GM12878 (cell line): ENCODE measurements around the gene ZNF169. TPM values are rescaled to one million over a fixed set of nuclear protein-coding genes. Genes with fewer than 3 reads are reported as not detected.

Source experiments
- ATAC-seq: fragments of 200-7000 bp; cut with Tn5 transposase; 3 replicates; pipeline ENCODE4 v1.9.1; 2020; ENCODE audit warnings: mild to moderate bottlenecking, moderate library complexity
- BruUV-seq: library from RNA; stranded (reverse); fragments of 400-500 nt; replicated peaks from 2 replicates; lab custom pipeline; 2021; lab: Mats Ljungman, UMichigan
- CTCF ChIA-PET: fragments of 300-600 bp; sonication (Branson Sonifier 250); formaldehyde crosslinking; extraction: SDS; loops from one replicate; lab custom pipeline; 2021; ENCODE audit warnings: inconsistent platforms; lab: Yijun Ruan, JAX
- POLR2A ChIA-PET: fragments of 350-600 bp; formaldehyde crosslinking; extraction: SDS; loops from one replicate; lab custom pipeline; 2021; ENCODE audit warnings: inconsistent platforms; lab: Charles Lee
- RAD21 ChIA-PET: fragments of 300-600 bp; sonication (Branson Sonifier 250); formaldehyde crosslinking; loops from one replicate; lab custom pipeline; 2023; ENCODE audit warnings: antibody characterized with exemption; ENCODE audit not compliant: unreplicated experiment; lab: Charles Lee
- SMC1A ChIA-PET: fragments of 300-600 bp; sonication (Branson Sonifier 250); formaldehyde crosslinking; loops from one replicate; lab custom pipeline; 2023; ENCODE audit not compliant: unreplicated experiment, uncharacterized antibody; lab: Charles Lee
- DNase-seq: peaks from one replicate; pipeline ENCODE4 v3.0.0-alpha.2; 2011; ENCODE audit warnings: low read depth, low spot score
- FAIRE-seq: peaks from 3 replicates; lab custom pipeline; 2011; peaks lifted over from hg19 to GRCh38; lab: Jason Lieb, UNC
- H2AFZ ChIP-seq: 2 replicates; pipeline ENCODE4 v1.6.0; 2011; ENCODE audit warnings: low read depth, low read length, control low read depth; ENCODE audit not compliant: control insufficient read depth
- H3K27ac ChIP-seq: 2 replicates; pipeline ENCODE4 v1.5.1; 2011; ENCODE audit warnings: control low read depth; ENCODE audit not compliant: control insufficient read depth, insufficient read depth
- H3K27me3 ChIP-seq, 2 experiments: replicated peaks in 1 of 2; 2 replicates each; pipeline versions ENCODE4 v1.6.0 to v1.6.1; 2011; ENCODE audit warnings: low read length in 1 of 2; ENCODE audit not compliant: control insufficient read depth in 2 of 2, insufficient read depth in 2 of 2
- H3K36me3 ChIP-seq, 2 experiments: 2 replicates each; pipeline ENCODE4 v1.5.1; 2011; ENCODE audit warnings: low read length in 1 of 2; ENCODE audit not compliant: control insufficient read depth in 2 of 2, insufficient read depth in 2 of 2
- H3K4me1 ChIP-seq: 2 replicates; pipeline ENCODE4 v1.6.1; 2011; ENCODE audit warnings: mild to moderate bottlenecking, low read length, moderate library complexity, mixed read lengths; ENCODE audit not compliant: control insufficient read depth, insufficient read depth
- H3K4me2 ChIP-seq: 2 replicates; pipeline ENCODE4 v1.6.0; 2011; ENCODE audit warnings: control low read depth; ENCODE audit not compliant: control insufficient read depth, insufficient read depth
- H3K4me3 ChIP-seq: fragments of 200-600 bp; sonication (generic); 2 replicates; pipeline ENCODE4 v1.5.1; 2016
- H3K79me2 ChIP-seq: 2 replicates; pipeline ENCODE4 v1.6.0; 2011; ENCODE audit warnings: low read length; ENCODE audit not compliant: control insufficient read depth, insufficient read depth
- H3K9ac ChIP-seq: 2 replicates; pipeline ENCODE4 v1.8.0; 2011; ENCODE audit warnings: low read length, control low read depth, mixed read lengths; ENCODE audit not compliant: control insufficient read depth, insufficient read depth
- H3K9me3 ChIP-seq: replicated peaks from 3 replicates; pipeline ENCODE4 v1.5.1; 2011; ENCODE audit warnings: mild to moderate bottlenecking, low read length; ENCODE audit not compliant: control insufficient read depth, insufficient read depth
- H4K20me1 ChIP-seq: 2 replicates; pipeline ENCODE4 v1.6.0; 2011; ENCODE audit not compliant: control insufficient read depth, insufficient read depth
- CEBPZ ChIP-seq: fragments of 150-350 bp; IDR thresholded peaks from 2 replicates; pipeline ENCODE4 v1.6.1; 2016; ENCODE audit warnings: low read depth, low read length
- FOXK2 ChIP-seq: fragments of 450-650 bp; IDR thresholded peaks from 2 replicates; pipeline ENCODE4 v1.6.1; 2017; ENCODE audit warnings: mild to moderate bottlenecking, moderate library complexity
- GATAD2B ChIP-seq: fragments of 450-650 bp; conservative IDR thresholded peaks from 2 replicates; pipeline ENCODE4 v1.6.1; 2017; ENCODE audit warnings: low read depth, mild to moderate bottlenecking, moderate library complexity
- MEF2B ChIP-seq: fragments of 450-650 bp; IDR thresholded peaks from 2 replicates; pipeline ENCODE4 v1.6.1; 2018; ENCODE audit warnings: mild to moderate bottlenecking, moderate library complexity; ENCODE audit not compliant: partially characterized antibody, poor library complexity, severe bottlenecking
- NFIC ChIP-seq: IDR thresholded peaks from 2 replicates; pipeline ENCODE4 v1.6.1; 2012; ENCODE audit warnings: low read depth, mild to moderate bottlenecking, inconsistent platforms, low read length, moderate library complexity
- RCOR1 ChIP-seq: conservative IDR thresholded peaks from 2 replicates; pipeline ENCODE4 v1.6.1; 2012; ENCODE audit warnings: low read depth, low read length, improper control_type of control experiment
- SPI1 ChIP-seq: IDR thresholded peaks from 2 replicates; pipeline ENCODE4 v1.6.1; 2011; ENCODE audit warnings: low read depth, mild to moderate bottlenecking, low read length, moderate library complexity, borderline replicate concordance; ENCODE audit not compliant: insufficient read depth
- SREBF2 ChIP-seq: IDR thresholded peaks from 2 replicates; pipeline ENCODE4 v1.6.1; 2012; ENCODE audit warnings: mild to moderate bottlenecking, low read length
- ZNF384 ChIP-seq: IDR thresholded peaks from 2 replicates; pipeline ENCODE4 v1.6.1; 2012; ENCODE audit warnings: low read depth, mild to moderate bottlenecking, low read length, improper control_type of control experiment, borderline replicate concordance
- WGBS: methylation state at CpG from one replicate; pipeline ENCODE4 v1.1.6; 2016; ENCODE audit warnings: low lambda C conversion rate; ENCODE audit not compliant: insufficient replicate concordance, insufficient coverage; ENCODE audit errors: missing lambda C conversion rate; 5-methylcytosine and 5-hydroxymethylcytosine counted together
- in situ Hi-C: fragments of 300-500 bp; cut with MboI; formaldehyde crosslinking; loops from 9 replicates; pipeline ENCODE4 v1.14.3; 2018; ENCODE audit warnings: mixed read lengths
- intact Hi-C: fragments of 100-400 bp; cut with micrococcal nuclease; formaldehyde crosslinking; loops from one replicate; pipeline ENCODE4 v1.14.2; 2022; ENCODE audit not compliant: unreplicated experiment
- polyA plus RNA-seq, 11 experiments: library from polyadenylated mRNA; depleted of rRNA in 4 of 11; unstranded in 6 of 11; stranded (reverse) in 5 of 11; fragments of >200 nt; fragmentation: Nextera tagmentation in 4 of 11; fragmentation: Illumina TruSeq in 1 of 11; extraction: Ambion mirVana in 4 of 11; extraction: Trizol in 1 of 11; gene quantifications; 1 replicate in 1 of 11; 2 replicates in 10 of 11; pipeline versions ENCODE4 v1.2.1 to v1.2.3, GENCODE V29; 2011 to 2016; ENCODE audit warnings: inconsistent platforms in 2 of 11, missing spikeins in 2 of 11, low read depth in 1 of 11
- total RNA-seq, 4 experiments: library from RNA; depleted of rRNA in 3 of 4; stranded (reverse); fragments of >200 nt in 3 of 4; fragmentation: Illumina TruSeq in 1 of 4; extraction: Trizol in 1 of 4; gene quantifications; 2 replicates each; pipeline versions ENCODE4 v1.2.1 to v1.2.3, GENCODE V29; 2013 to 2021
- TF ChIP-seq, protein P1 (sequence below): fragments of 450-650 bp; IDR thresholded peaks from 2 replicates; pipeline ENCODE4 v1.6.1; 2016; ENCODE audit warnings: mild to moderate bottlenecking, moderate library complexity, borderline replicate concordance
- TF ChIP-seq, protein P2 (sequence below): fragments of 450-650 bp; IDR thresholded peaks from 2 replicates; pipeline ENCODE4 v1.6.1; 2017; ENCODE audit warnings: mild to moderate bottlenecking, moderate library complexity
- TF ChIP-seq, protein P3 (sequence below): IDR thresholded peaks from 2 replicates; pipeline ENCODE4 v1.6.1; 2012; ENCODE audit warnings: low read depth, low read length, improper control_type of control experiment

ZNF169 gene
- total and polyA plus RNA-seq, 10 of the 15 experiments (the other 5 are each of a cell fraction or from before 2014, with no cell fraction given): 2.2 to 15.7 (median 5.8) TPM

DNA sequence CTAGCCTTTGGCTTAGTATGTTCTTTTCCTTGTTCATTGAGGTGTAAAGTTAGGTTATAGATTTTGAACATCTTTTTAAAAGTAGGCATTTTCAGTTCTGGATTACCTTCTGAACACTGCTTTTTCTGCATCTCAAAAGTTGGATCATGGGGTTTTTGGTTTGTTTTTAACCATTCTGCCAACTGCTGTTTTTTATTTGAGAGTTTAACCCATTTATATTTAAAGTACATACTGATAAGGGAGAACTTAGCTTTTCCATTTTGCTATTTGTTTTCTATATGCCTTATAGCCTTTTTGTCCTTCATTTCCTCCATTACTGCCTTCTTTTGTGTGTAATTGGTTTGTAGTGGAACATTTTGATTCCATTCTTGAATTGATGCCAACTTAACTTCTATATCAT, 30.5 kb upstream of the ZNF169 start (continued):
- TF ChIP-seq, protein P1, sequence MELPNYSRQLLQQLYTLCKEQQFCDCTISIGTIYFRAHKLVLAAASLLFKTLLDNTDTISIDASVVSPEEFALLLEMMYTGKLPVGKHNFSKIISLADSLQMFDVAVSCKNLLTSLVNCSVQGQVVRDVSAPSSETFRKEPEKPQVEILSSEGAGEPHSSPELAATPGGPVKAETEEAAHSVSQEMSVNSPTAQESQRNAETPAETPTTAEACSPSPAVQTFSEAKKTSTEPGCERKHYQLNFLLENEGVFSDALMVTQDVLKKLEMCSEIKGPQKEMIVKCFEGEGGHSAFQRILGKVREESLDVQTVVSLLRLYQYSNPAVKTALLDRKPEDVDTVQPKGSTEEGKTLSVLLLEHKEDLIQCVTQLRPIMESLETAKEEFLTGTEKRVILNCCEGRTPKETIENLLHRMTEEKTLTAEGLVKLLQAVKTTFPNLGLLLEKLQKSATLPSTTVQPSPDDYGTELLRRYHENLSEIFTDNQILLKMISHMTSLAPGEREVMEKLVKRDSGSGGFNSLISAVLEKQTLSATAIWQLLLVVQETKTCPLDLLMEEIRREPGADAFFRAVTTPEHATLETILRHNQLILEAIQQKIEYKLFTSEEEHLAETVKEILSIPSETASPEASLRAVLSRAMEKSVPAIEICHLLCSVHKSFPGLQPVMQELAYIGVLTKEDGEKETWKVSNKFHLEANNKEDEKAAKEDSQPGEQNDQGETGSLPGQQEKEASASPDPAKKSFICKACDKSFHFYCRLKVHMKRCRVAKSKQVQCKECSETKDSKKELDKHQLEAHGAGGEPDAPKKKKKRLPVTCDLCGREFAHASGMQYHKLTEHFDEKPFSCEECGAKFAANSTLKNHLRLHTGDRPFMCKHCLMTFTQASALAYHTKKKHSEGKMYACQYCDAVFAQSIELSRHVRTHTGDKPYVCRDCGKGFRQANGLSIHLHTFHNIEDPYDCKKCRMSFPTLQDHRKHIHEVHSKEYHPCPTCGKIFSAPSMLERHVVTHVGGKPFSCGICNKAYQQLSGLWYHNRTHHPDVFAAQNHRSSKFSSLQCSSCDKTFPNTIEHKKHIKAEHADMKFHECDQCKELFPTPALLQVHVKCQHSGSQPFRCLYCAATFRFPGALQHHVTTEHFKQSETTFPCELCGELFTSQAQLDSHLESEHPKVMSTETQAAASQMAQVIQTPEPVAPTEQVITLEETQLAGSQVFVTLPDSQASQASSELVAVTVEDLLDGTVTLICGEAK: no peak
- TF ChIP-seq SPI1: no peak
- no peak for TF ChIP-seq SREBF2
- no peak for TF ChIP-seq GATAD2B
- no peak for TF ChIP-seq MEF2B

- H3K9me3 ChIP-seq: no peaks in the 10 kb centered on the region
- H3K4me2 ChIP-seq: no peak overlapping the region
- ChIA-PET CTCF (no interaction called here), SMC1A (no interaction called here), POLR2A (no interaction called here), RAD21 (no interaction called here)
- BruUV-seq: no TSS peak
- no peak overlapping the region for H3K9ac ChIP-seq
- H4K20me1 ChIP-seq: no peaks in the 10 kb centered on the region
- in situ Hi-C loops (no loop called here), intact Hi-C loops (no loop called here)
- no peak for FAIRE-seq
- H3K27me3 ChIP-seq: no peaks in the 10 kb centered on the region
- no peak for DNase-seq
- WGBS: 13% methylated on average over 3 of the region's 3 CpGs
- no peaks in the 10 kb centered on the region for H3K79me2 ChIP-seq
- H3K36me3 ChIP-seq: no peaks in the 10 kb centered on the region
- no peak overlapping the region for H2AFZ ChIP-seq
- ATAC-seq: no peak
- no peak overlapping the region for H3K27ac ChIP-seq
- H3K4me3 ChIP-seq: no peak overlapping the region
- no peaks in the 10 kb centered on the region for H3K4me1 ChIP-seq
- TF ChIP-seq FOXK2 (no peak), ZNF384 (no peak), CEBPZ (no peak), RCOR1 (no peak), NFIC (no peak)
- TF ChIP-seq, protein P2, sequence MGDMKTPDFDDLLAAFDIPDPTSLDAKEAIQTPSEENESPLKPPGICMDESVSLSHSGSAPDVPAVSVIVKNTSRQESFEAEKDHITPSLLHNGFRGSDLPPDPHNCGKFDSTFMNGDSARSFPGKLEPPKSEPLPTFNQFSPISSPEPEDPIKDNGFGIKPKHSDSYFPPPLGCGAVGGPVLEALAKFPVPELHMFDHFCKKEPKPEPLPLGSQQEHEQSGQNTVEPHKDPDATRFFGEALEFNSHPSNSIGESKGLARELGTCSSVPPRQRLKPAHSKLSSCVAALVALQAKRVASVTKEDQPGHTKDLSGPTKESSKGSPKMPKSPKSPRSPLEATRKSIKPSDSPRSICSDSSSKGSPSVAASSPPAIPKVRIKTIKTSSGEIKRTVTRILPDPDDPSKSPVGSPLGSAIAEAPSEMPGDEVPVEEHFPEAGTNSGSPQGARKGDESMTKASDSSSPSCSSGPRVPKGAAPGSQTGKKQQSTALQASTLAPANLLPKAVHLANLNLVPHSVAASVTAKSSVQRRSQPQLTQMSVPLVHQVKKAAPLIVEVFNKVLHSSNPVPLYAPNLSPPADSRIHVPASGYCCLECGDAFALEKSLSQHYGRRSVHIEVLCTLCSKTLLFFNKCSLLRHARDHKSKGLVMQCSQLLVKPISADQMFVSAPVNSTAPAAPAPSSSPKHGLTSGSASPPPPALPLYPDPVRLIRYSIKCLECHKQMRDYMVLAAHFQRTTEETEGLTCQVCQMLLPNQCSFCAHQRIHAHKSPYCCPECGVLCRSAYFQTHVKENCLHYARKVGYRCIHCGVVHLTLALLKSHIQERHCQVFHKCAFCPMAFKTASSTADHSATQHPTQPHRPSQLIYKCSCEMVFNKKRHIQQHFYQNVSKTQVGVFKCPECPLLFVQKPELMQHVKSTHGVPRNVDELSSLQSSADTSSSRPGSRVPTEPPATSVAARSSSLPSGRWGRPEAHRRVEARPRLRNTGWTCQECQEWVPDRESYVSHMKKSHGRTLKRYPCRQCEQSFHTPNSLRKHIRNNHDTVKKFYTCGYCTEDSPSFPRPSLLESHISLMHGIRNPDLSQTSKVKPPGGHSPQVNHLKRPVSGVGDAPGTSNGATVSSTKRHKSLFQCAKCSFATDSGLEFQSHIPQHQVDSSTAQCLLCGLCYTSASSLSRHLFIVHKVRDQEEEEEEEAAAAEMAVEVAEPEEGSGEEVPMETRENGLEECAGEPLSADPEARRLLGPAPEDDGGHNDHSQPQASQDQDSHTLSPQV: no peak
- TF ChIP-seq, protein P3, sequence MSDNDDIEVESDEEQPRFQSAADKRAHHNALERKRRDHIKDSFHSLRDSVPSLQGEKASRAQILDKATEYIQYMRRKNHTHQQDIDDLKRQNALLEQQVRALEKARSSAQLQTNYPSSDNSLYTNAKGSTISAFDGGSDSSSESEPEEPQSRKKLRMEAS: no peak
These were observed 26.7 kb upstream of the ZNF169 start for GRCh38 chr9:94232428-94232827.
